ENCODE results near the gene NPEPL1.

The NPEPL1 gene

GRCh38 chr20:58657262-58657661 lies 35.3 kb upstream of the NPEPL1 start:
- DNase-seq (ENCODE audit: low read depth in 2 of 3, low spot score in 2 of 3): no peak

GRCh38 chr20:58657986-58658385 lies 34.6 kb upstream of the NPEPL1 start:
- DNase-seq (ENCODE audit: low read depth in 2 of 3, low spot score in 2 of 3): no peak

- no peak for DNase-seq (ENCODE audit: low read depth in 2 of 3, low spot score in 2 of 3)
These were observed 33.8 kb upstream of the NPEPL1 start for GRCh38 chr20:58658760-58659159.

GRCh38 chr20:58659841-58660240 lies 32.8 kb upstream of the NPEPL1 start:
- no peak for DNase-seq (ENCODE audit: low read depth in 2 of 3, low spot score in 2 of 3)

GRCh38 chr20:58660855-58661597 lies 31.6 kb upstream of the NPEPL1 start:
- no peak for DNase-seq (ENCODE audit: low read depth in 2 of 3, low spot score in 2 of 3)

- DNase-seq (ENCODE audit: low read depth in 2 of 3, low spot score in 2 of 3): no peak
These were observed 30.8 kb upstream of the NPEPL1 start for GRCh38 chr20:58661598-58662473.

GRCh38 chr20:58664331-58664730 lies 28.3 kb upstream of the NPEPL1 start:
- no peak for DNase-seq (ENCODE audit: low read depth in 2 of 3, low spot score in 2 of 3)

- DNase-seq (ENCODE audit: low read depth in 2 of 3, low spot score in 2 of 3): no peak
These were observed 27.7 kb upstream of the NPEPL1 start for GRCh38 chr20:58664883-58665282.

- DNase-seq (ENCODE audit: low read depth in 2 of 3, low spot score in 2 of 3): no peak
These were observed 27.0 kb upstream of the NPEPL1 start for GRCh38 chr20:58665606-58666005.

- no peak for DNase-seq (ENCODE audit: low read depth in 2 of 3, low spot score in 2 of 3)
These were observed 25.9 kb upstream of the NPEPL1 start for GRCh38 chr20:58666702-58667101.

- DNase-seq (ENCODE audit: low read depth in 2 of 3, low spot score in 2 of 3): no peak
These were observed 24.6 kb upstream of the NPEPL1 start for GRCh38 chr20:58667975-58668374.

GRCh38 chr20:58668901-58669286 lies 23.7 kb upstream of the NPEPL1 start:
- no peak for DNase-seq (ENCODE audit: low read depth in 2 of 3, low spot score in 2 of 3)

- no peak for DNase-seq (ENCODE audit: low read depth in 2 of 3, low spot score in 2 of 3)
These were observed 23.2 kb upstream of the NPEPL1 start for GRCh38 chr20:58669287-58670006.

- DNase-seq (ENCODE audit: low read depth in 2 of 3, low spot score in 2 of 3): no peak
These were observed 22.5 kb upstream of the NPEPL1 start for GRCh38 chr20:58670102-58670501.

- DNase-seq (ENCODE audit: low read depth in 2 of 3, low spot score in 2 of 3): no peak
These were observed 21.9 kb upstream of the NPEPL1 start for GRCh38 chr20:58670659-58671058.

- DNase-seq (ENCODE audit: low read depth in 2 of 3, low spot score in 2 of 3): no peak
These were observed 19.5 kb upstream of the NPEPL1 start for GRCh38 chr20:58673119-58673518.

- no peak for DNase-seq (ENCODE audit: low read depth in 2 of 3, low spot score in 2 of 3)
These were observed 17.4 kb upstream of the NPEPL1 start for GRCh38 chr20:58675146-58675584.

GRCh38 chr20:58675641-58676040 lies 17.0 kb upstream of the NPEPL1 start:
- DNase-seq (ENCODE audit: low read depth in 2 of 3, low spot score in 2 of 3): no peak

GRCh38 chr20:58676161-58676560 lies 16.4 kb upstream of the NPEPL1 start:
- no peak for DNase-seq (ENCODE audit: low read depth in 2 of 3, low spot score in 2 of 3)

- no peak for DNase-seq (ENCODE audit: low read depth in 2 of 3, low spot score in 2 of 3)
These were observed 15.5 kb upstream of the NPEPL1 start for GRCh38 chr20:58677079-58677604.

- DNase-seq (ENCODE audit: low read depth in 2 of 3, low spot score in 2 of 3): no peak
These were observed 14.8 kb upstream of the NPEPL1 start for GRCh38 chr20:58677808-58678207.

Data from activated CD8-positive, alpha-beta memory T cell treated with anti-CD3 and anti-CD28 coated beads for 48 hours (primary cell).